ENCODE results near the gene SHB.
A peak's percentile ranks its signal among the peaks of the same experiment; 100 is the strongest.

The SHB gene

GRCh38 chr9:37925786-37926736, 143.0 kb downstream of the SHB start:
- no peak for DNase-seq

GRCh38 chr9:37925006-37925405, 144.0 kb downstream of the SHB start:
- no peak for DNase-seq

- DNase-seq, result no peak
Measured at GRCh38 chr9:37924538-37924937, 144.5 kb downstream of the SHB start.

GRCh38 chr9:37923796-37924427, 145.1 kb downstream of the SHB start:
- no peak for DNase-seq

- no peak for DNase-seq
Measured at GRCh38 chr9:37923118-37923795, 145.8 kb downstream of the SHB start.

GRCh38 chr9:37922363-37923117, 146.5 kb downstream of the SHB start:
- DNase-seq, result no peak

GRCh38 chr9:37921546-37922300, 147.3 kb downstream of the SHB start:
- DNase-seq, result no peak

- no peak for DNase-seq
Measured at GRCh38 chr9:37921168-37921510, 147.9 kb downstream of the SHB start.

GRCh38 chr9:37920471-37921167, 148.4 kb downstream of the SHB start:
- DNase-seq, result peak; percentile 8

GRCh38 chr9:37919956-37920335, 149.1 kb downstream of the SHB start:
- DNase-seq, result no peak

GRCh38 chr9:37919246-37919955, 149.6 kb downstream of the SHB start:
- DNase-seq, result no peak

- DNase-seq, result no peak
Measured at GRCh38 chr9:37918665-37919170, 150.3 kb downstream of the SHB start.

- no peak for DNase-seq
Measured at GRCh38 chr9:37917801-37918664, 151.0 kb downstream of the SHB start.

- no peak for DNase-seq
Measured at GRCh38 chr9:37917313-37917731, 151.7 kb downstream of the SHB start.

GRCh38 chr9:37916471-37917312, 152.3 kb downstream of the SHB start:
- no peak for DNase-seq

GRCh38 chr9:37915911-37916470, 153.0 kb downstream of the SHB start:
- DNase-seq, result no peak

GRCh38 chr9:37914701-37915358, 154.2 kb downstream of the SHB start:
- no peak for DNase-seq

- DNase-seq, result no peak
Measured at GRCh38 chr9:37914154-37914551, 154.9 kb downstream of the SHB start.

All from CD4-positive, alpha-beta T cell treated with Interleukin-21 for 1 hour (primary cell).